8988T (cell line): ENCODE data around the gene SGK2.
"Not testable (repeated sequence)": the region's sequence is repeated elsewhere in the genome, so short reads cannot be mapped to it uniquely, and the experiment has no call there.

Source experiments
- DNase-seq: peaks from one replicate; pipeline ENCODE4 v3.0.0; 2011

Gene SGK2

GRCh38 chr20:43605715-43606114 is 46.9 kb downstream of the SGK2 start:
- DNase-seq: no peak

GRCh38 chr20:43607278-43607677 is 48.5 kb downstream of the SGK2 start:
- DNase-seq: not testable (repeated sequence)

GRCh38 chr20:43631598-43631997 is 72.8 kb downstream of the SGK2 start:
- DNase-seq: no peak
